ENCODE results near the gene FGFBP2. TPM values are rescaled to one million over a fixed set of nuclear protein-coding genes. Genes with fewer than 3 reads are reported as not detected.

The FGFBP2 gene, protein sequence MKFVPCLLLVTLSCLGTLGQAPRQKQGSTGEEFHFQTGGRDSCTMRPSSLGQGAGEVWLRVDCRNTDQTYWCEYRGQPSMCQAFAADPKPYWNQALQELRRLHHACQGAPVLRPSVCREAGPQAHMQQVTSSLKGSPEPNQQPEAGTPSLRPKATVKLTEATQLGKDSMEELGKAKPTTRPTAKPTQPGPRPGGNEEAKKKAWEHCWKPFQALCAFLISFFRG
- not detected for total RNA-seq

DNA sequence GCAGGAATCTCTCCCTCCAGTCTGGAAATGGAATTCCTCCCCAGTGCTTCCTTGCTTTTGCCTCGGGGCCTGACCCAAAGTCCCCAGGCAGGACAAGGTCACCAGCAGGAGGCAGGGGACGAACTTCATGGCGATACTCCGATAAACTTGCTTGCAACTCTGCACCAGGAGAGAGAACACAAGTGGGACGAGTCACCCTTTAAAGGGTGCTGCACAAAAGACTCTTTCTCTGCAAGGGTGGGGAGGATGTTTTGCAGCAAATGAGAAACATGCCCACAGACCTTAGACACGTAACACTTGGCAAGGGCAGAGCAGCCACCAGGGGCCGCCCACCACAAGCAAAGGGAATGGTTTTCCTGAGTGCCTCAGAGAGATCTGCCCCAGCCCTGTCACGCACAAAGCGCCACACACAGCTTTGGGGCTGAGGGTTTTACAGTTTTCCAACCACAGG is at the start of gene FGFBP2:
TSS of gene FGFBP2 (minus strand) at position 175 of the 451 bp plus-strand sequence. CDS start at position 129, 46 bp downstream.
- H3K27me3 ChIP-seq (replicated peaks; ENCODE audit: insufficient read depth): no peaks in the 10 kb centered on the region
- no peak within 1 kb of the TSS for H3K4me3 ChIP-seq
- no peak for ATAC-seq (ENCODE audit: insufficient number of reproducible peaks, low FRiP score, low read depth)
- no peak within 1 kb of the TSS for H3K27ac ChIP-seq
- H3K9me3 ChIP-seq: no peaks in the 10 kb centered on the region
- no peaks in the 10 kb centered on the region for H3K36me3 ChIP-seq
- TF ChIP-seq, protein P1, sequence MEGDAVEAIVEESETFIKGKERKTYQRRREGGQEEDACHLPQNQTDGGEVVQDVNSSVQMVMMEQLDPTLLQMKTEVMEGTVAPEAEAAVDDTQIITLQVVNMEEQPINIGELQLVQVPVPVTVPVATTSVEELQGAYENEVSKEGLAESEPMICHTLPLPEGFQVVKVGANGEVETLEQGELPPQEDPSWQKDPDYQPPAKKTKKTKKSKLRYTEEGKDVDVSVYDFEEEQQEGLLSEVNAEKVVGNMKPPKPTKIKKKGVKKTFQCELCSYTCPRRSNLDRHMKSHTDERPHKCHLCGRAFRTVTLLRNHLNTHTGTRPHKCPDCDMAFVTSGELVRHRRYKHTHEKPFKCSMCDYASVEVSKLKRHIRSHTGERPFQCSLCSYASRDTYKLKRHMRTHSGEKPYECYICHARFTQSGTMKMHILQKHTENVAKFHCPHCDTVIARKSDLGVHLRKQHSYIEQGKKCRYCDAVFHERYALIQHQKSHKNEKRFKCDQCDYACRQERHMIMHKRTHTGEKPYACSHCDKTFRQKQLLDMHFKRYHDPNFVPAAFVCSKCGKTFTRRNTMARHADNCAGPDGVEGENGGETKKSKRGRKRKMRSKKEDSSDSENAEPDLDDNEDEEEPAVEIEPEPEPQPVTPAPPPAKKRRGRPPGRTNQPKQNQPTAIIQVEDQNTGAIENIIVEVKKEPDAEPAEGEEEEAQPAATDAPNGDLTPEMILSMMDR (IDR thresholded peaks at IDR 0.05): peak; percentile 17
- no peaks in the 10 kb centered on the region for H3K4me1 ChIP-seq (ENCODE audit: control insufficient read depth in 1 of 2, low read depth in 2 of 2)
- DNase-seq (ENCODE audit: low spot score): no peak

DNA sequence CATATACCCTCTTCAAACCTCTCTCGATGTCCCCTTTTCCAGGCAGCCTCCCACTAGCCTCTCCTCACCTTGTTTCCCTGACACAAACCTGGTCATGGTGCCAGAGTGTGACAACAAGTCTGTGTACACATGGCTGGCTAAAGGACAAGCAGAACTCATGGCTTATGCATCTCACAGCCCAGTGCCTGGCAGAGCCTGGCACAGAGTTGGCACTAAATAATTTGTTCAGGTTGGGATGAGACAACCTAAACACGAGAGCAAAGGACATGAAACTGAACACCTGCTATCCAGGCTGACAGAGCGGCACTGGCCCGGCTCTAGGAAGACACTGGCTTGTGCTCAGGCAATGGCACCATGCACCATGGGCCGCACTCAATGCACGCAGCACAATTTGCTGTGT is 48.2 kb upstream of the FGFBP2 start:
- TF ChIP-seq, protein P1 (IDR thresholded peaks at IDR 0.05): no peak
- Histone ChIP-seq H3K27me3 (replicated peaks; ENCODE audit: insufficient read depth) (no peaks in the 10 kb centered on the region), H3K36me3 (no peaks in the 10 kb centered on the region), H3K4me3 (no peak overlapping the region), H3K9me3 (no peaks in the 10 kb centered on the region), H3K4me1 (ENCODE audit: control insufficient read depth in 1 of 2, low read depth in 2 of 2) (no peaks in the 10 kb centered on the region), H3K27ac (no peak overlapping the region)
- DNase-seq (ENCODE audit: low spot score) (no peak), ATAC-seq (ENCODE audit: insufficient number of reproducible peaks, low FRiP score, low read depth) (no peak)

DNA sequence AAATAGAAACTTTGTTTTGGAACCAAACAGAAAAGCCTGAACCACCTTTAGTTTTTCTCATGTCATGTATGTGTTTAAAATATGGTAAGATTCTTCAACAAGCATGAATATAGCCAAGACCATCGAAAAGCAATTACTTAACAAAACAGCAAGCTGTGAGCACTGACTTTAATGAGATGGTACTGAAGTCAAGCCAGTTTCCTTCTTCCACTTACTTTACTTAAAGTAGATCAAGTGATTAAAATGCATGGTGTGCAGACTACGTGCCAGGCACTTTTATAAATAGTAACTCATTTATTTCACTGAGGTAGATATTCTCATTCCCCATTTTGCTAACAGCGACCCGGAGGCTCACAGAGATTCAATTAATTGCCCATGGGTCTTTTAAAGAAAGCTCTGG is 46.2 kb upstream of the FGFBP2 start:
- Histone ChIP-seq H3K36me3 (no peaks in the 10 kb centered on the region), H3K9me3 (no peaks in the 10 kb centered on the region), H3K27me3 (replicated peaks; ENCODE audit: insufficient read depth) (no peaks in the 10 kb centered on the region), H3K4me3 (no peak overlapping the region), H3K27ac (no peak overlapping the region), H3K4me1 (ENCODE audit: control insufficient read depth in 1 of 2, low read depth in 2 of 2) (no peaks in the 10 kb centered on the region)
- DNase-seq (ENCODE audit: low spot score) (no peak), ATAC-seq (ENCODE audit: insufficient number of reproducible peaks, low FRiP score, low read depth) (no peak)
- TF ChIP-seq, protein P1 (IDR thresholded peaks at IDR 0.05): no peak

DNA sequence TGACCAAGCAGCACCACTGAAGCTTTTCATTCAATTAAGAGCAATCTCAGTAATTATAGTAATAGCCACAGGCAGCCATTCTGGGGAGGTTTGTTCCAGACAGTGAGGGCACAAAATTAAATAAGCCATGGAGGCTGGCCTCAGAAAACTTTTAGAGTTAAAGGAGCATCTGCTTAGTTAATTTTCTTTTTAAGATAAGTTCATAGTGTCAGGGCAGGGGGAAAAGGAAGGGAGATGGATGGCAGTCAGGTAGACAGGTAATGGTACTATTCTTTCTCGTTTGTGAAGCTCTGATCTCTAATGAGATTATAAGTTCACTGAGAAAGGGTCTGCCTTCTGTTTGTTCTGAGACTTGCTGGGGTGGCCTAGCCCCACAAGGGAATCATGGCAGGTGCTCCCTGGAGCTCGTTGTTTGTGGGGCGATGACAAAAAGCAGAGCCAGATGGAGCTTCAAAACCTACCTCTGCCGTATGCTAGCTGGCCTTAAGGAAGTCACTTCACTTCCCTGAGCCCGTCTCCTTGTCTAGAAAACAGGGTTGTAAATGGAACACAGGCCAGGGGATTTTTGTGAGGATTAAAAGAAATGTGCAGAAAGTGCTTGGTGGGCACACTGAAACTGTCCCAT is 44.6 kb upstream of the FGFBP2 start:
- Histone ChIP-seq H3K27ac (no peak overlapping the region), H3K36me3 (no peaks in the 10 kb centered on the region), H3K9me3 (no peaks in the 10 kb centered on the region), H3K4me3 (no peak overlapping the region), H3K27me3 (replicated peaks; ENCODE audit: insufficient read depth) (no peaks in the 10 kb centered on the region), H3K4me1 (ENCODE audit: control insufficient read depth in 1 of 2, low read depth in 2 of 2) (no peaks in the 10 kb centered on the region)
- DNase-seq (ENCODE audit: low spot score): no peak
- ATAC-seq (ENCODE audit: insufficient number of reproducible peaks, low FRiP score, low read depth): no peak
- TF ChIP-seq, protein P1 (IDR thresholded peaks at IDR 0.05): no peak

DNA sequence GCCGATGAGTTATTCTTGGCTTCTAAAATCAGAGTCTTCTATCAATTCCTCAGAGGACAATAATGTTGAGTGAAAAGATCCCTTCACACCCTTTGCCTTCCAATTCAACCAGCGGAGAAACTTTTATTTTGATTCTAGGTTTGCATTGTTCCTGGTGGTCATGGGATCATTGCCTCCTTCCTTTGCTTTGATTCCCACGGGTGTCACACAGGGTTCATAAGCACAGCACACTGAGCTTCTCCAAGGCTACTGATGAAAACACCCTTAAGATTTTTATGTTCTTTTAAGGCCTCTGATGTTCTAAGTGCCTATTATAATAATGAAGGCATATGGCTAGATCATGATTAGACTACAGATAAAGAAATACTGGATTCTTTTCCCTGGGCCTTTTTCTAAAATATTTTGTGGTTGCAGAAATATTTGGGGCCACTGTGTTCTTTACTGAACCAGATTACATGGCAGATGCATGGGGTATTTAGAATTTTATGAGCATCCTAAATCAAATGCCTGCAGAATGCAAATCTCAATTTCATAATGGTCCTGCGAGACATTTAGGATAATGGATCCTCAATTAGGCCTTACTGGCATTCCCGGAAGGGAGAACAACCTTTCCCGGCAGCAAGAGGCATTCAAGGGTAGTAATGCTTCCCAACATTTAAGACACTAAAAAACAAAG is 43.9 kb upstream of the FGFBP2 start:
- DNase-seq (ENCODE audit: low spot score) (no peak), ATAC-seq (ENCODE audit: insufficient number of reproducible peaks, low FRiP score, low read depth) (no peak)
- TF ChIP-seq, protein P1 (IDR thresholded peaks at IDR 0.05): no peak
- Histone ChIP-seq H3K27me3 (replicated peaks; ENCODE audit: insufficient read depth) (no peaks in the 10 kb centered on the region), H3K27ac (no peak overlapping the region), H3K9me3 (no peaks in the 10 kb centered on the region), H3K36me3 (no peaks in the 10 kb centered on the region), H3K4me1 (ENCODE audit: control insufficient read depth in 1 of 2, low read depth in 2 of 2) (peaks cover 0 to under 1% of the 10 kb centered on the region in 2 donors), H3K4me3 (no peak overlapping the region)

All from thoracic aorta (tissue), 2 donors.